ENCODE measurements around the gene AAMDC. TPM values are rescaled to one million over a fixed set of nuclear protein-coding genes. Genes with fewer than 3 reads are reported as not detected.
"Not testable (repeated sequence)": the region's sequence is repeated elsewhere in the genome, so short reads cannot be mapped to it uniquely, and the experiment has no call there.

AAMDC gene
- total and polyA plus RNA-seq, 2 donors (not counting 1 experiment from before 2014, with no cell fraction given), result 39.6 to 98.4 TPM

DNA sequence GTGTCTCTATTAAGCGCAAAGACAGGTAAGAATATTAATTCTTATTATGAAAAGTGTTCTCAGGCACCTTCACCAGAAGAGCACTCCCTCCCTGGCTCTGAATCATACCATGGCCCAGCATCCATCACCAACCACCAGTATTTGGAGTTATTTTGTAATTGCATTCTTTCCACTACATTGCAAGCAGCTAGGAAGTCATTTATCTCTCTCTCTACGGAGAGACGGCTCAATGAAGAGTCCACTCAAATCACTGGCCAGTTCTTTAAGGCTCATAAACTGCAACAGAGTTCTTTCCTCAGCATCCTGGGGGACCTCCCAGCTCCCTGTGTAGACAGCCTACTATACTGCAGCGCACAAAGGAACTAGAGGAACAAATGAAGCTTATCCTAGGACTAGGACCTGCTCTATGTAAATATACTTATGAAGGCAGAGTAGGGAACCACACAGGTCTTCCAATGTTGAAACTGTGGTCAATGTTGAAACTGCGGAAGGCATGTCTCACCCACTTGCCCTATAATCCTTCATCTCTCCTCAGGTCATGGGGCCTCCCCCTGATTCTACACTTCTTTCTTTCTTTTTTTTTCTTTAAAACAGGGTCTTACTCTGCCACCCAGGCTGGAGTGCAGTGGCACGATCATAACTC, 63.4 kb downstream of the AAMDC start:
- H3K9ac ChIP-seq (ENCODE audit: insufficient read depth, low read length), result no peak overlapping the region
- peaks cover 2% of the 10 kb centered on the region for H3K4me1 ChIP-seq (ENCODE audit: control insufficient read depth, extremely low read depth, insufficient read depth, low read length)
- no peak overlapping the region for H2AFZ ChIP-seq (ENCODE audit: low read length)
- no peaks in the 10 kb centered on the region for H3K79me2 ChIP-seq (ENCODE audit: control insufficient read depth, insufficient read depth, low read length)
- H4K20me1 ChIP-seq (ENCODE audit: control insufficient read depth, extremely low read depth, insufficient read depth, low read length), result no peaks in the 10 kb centered on the region
- no peaks in the 10 kb centered on the region for H3K27me3 ChIP-seq (ENCODE audit: control insufficient read depth, insufficient read depth, low read length)
- no peak overlapping the region for H3K4me3 ChIP-seq (replicated peaks in 1 of 4; ENCODE audit: control extremely low read depth in 1 of 4, insufficient read depth in 1 of 4, low read depth in 3 of 4, low read length in 4 of 4)
- H3K27ac ChIP-seq (ENCODE audit: insufficient read depth, low read length), result no peak overlapping the region
- DNase-seq (ENCODE audit: low read depth in 2 of 2), result peak; percentile 77 to 92
- no peak overlapping the region for H3K4me2 ChIP-seq (ENCODE audit: extremely low read depth, insufficient read depth, low read length)
- TF ChIP-seq EZH2 (IDR thresholded peaks at IDR 0.05; ENCODE audit: low read length, missing control alignments), result no peak
- TF ChIP-seq, protein P1, sequence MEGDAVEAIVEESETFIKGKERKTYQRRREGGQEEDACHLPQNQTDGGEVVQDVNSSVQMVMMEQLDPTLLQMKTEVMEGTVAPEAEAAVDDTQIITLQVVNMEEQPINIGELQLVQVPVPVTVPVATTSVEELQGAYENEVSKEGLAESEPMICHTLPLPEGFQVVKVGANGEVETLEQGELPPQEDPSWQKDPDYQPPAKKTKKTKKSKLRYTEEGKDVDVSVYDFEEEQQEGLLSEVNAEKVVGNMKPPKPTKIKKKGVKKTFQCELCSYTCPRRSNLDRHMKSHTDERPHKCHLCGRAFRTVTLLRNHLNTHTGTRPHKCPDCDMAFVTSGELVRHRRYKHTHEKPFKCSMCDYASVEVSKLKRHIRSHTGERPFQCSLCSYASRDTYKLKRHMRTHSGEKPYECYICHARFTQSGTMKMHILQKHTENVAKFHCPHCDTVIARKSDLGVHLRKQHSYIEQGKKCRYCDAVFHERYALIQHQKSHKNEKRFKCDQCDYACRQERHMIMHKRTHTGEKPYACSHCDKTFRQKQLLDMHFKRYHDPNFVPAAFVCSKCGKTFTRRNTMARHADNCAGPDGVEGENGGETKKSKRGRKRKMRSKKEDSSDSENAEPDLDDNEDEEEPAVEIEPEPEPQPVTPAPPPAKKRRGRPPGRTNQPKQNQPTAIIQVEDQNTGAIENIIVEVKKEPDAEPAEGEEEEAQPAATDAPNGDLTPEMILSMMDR (conservative IDR thresholded peaks at IDR 0.05 in 1 of 2, IDR thresholded peaks at IDR 0.05 in 1 of 2; ENCODE audit: low read depth in 1 of 2, low read length in 2 of 2), result no peak
- H3K36me3 ChIP-seq (ENCODE audit: control insufficient read depth, insufficient read depth, low read length), result peaks cover 2% of the 10 kb centered on the region
- no peaks in the 10 kb centered on the region for H3K9me3 ChIP-seq (ENCODE audit: control insufficient read depth, insufficient read depth, low read depth, low read length)

DNA sequence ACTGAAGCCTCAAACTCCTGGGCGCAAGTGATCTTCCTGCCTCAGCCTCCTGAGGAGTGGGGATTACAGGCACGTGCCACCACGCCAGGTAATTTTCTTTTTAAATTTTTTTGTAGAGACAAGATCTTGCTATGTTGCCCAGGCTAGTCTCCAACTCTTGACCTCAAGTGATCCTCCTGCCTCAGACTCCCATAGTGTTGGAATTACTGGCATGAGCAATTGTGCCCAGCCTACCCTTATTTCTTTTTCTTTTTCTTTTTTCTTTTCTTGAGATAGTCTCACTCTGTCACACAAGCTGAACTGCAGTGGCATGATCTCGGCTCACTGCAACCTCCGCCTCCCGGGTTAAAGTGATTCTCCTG, 63.9 kb downstream of the AAMDC start:
- TF ChIP-seq, protein P1 (conservative IDR thresholded peaks at IDR 0.05 in 1 of 2, IDR thresholded peaks at IDR 0.05 in 1 of 2; ENCODE audit: low read depth in 1 of 2, low read length in 2 of 2), result no peak
- TF ChIP-seq EZH2 (IDR thresholded peaks at IDR 0.05; ENCODE audit: low read length, missing control alignments), result no peak
- no peak overlapping the region for H3K4me2 ChIP-seq (ENCODE audit: extremely low read depth, insufficient read depth, low read length)
- H3K79me2 ChIP-seq (ENCODE audit: control insufficient read depth, insufficient read depth, low read length), result no peaks in the 10 kb centered on the region
- no peaks in the 10 kb centered on the region for H3K27me3 ChIP-seq (ENCODE audit: control insufficient read depth, insufficient read depth, low read length)
- H3K27ac ChIP-seq (ENCODE audit: insufficient read depth, low read length), result no peak overlapping the region
- peaks cover 2% of the 10 kb centered on the region for H3K4me1 ChIP-seq (ENCODE audit: control insufficient read depth, extremely low read depth, insufficient read depth, low read length)
- no peaks in the 10 kb centered on the region for H3K9me3 ChIP-seq (ENCODE audit: control insufficient read depth, insufficient read depth, low read depth, low read length)
- H3K9ac ChIP-seq (ENCODE audit: insufficient read depth, low read length), result no peak overlapping the region
- no peak for DNase-seq (ENCODE audit: low read depth in 2 of 2)
- H3K36me3 ChIP-seq (ENCODE audit: control insufficient read depth, insufficient read depth, low read length), result peaks cover 2% of the 10 kb centered on the region
- H2AFZ ChIP-seq (ENCODE audit: low read length), result no peak overlapping the region
- no peaks in the 10 kb centered on the region for H4K20me1 ChIP-seq (ENCODE audit: control insufficient read depth, extremely low read depth, insufficient read depth, low read length)
- H3K4me3 ChIP-seq (replicated peaks in 1 of 4; ENCODE audit: control extremely low read depth in 1 of 4, insufficient read depth in 1 of 4, low read depth in 3 of 4, low read length in 4 of 4), result no peak overlapping the region

DNA sequence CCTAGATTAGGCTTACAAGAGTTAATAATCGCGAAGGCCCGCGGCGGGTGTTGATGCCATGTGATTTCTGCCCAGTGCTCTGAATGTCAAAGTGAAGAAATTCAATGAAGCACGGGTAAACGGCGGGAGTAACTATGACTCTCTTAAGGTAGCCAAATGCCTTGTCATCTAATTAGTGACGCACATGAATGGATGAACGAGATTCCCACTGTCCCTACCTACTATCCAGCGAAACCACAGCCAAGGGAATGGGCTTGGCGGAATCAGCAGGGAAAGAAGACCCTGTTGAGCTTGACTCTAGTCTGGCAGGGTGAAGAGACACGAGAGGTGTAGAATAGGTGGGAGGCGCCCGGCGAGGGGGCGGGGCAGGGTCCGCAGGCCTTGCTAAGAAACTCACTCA, 65.5 kb downstream of the AAMDC start:
- Histone ChIP-seq H3K36me3 (ENCODE audit: control insufficient read depth, insufficient read depth, low read length) (peaks cover 2% of the 10 kb centered on the region), H3K27me3 (ENCODE audit: control insufficient read depth, insufficient read depth, low read length) (no peaks in the 10 kb centered on the region), H3K4me2 (ENCODE audit: extremely low read depth, insufficient read depth, low read length) (no peak overlapping the region), H4K20me1 (ENCODE audit: control insufficient read depth, extremely low read depth, insufficient read depth, low read length) (no peaks in the 10 kb centered on the region), H3K4me3 (replicated peaks in 1 of 4; ENCODE audit: control extremely low read depth in 1 of 4, insufficient read depth in 1 of 4, low read depth in 3 of 4, low read length in 4 of 4) (no peak overlapping the region), H3K27ac (ENCODE audit: insufficient read depth, low read length) (no peak overlapping the region), H2AFZ (ENCODE audit: low read length) (no peak overlapping the region), H3K79me2 (ENCODE audit: control insufficient read depth, insufficient read depth, low read length) (no peaks in the 10 kb centered on the region), H3K4me1 (ENCODE audit: control insufficient read depth, extremely low read depth, insufficient read depth, low read length) (peaks cover 2% of the 10 kb centered on the region), H3K9ac (ENCODE audit: insufficient read depth, low read length) (no peak overlapping the region), H3K9me3 (ENCODE audit: control insufficient read depth, insufficient read depth, low read depth, low read length) (no peaks in the 10 kb centered on the region)
- TF ChIP-seq, protein P1 (conservative IDR thresholded peaks at IDR 0.05 in 1 of 2, IDR thresholded peaks at IDR 0.05 in 1 of 2; ENCODE audit: low read depth in 1 of 2, low read length in 2 of 2), result no peak
- no peak for TF ChIP-seq EZH2 (IDR thresholded peaks at IDR 0.05; ENCODE audit: low read length, missing control alignments)
- peak; percentile 14 to 40 for DNase-seq (ENCODE audit: low read depth in 2 of 2)

DNA sequence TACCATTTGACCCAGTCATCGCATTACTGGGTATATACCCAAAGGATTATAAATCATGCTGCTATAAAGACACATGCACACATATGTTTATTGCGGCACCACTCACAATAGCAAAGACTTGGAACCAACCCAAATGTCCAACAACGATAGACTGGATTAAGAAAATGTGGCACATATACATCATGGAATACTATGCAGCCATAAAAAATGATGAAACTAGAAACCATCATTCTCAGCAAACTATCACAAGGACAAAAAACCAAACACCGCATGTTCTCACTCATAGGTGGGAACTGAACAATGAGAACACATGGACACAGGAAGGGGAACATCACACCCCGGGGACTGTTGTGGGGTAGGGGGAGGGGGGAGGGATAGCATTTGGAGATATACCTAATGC, 68.1 kb downstream of the AAMDC start:
- H3K36me3 ChIP-seq (ENCODE audit: control insufficient read depth, insufficient read depth, low read length); H3K4me3 ChIP-seq (replicated peaks in 1 of 4; ENCODE audit: control extremely low read depth in 1 of 4, insufficient read depth in 1 of 4, low read depth in 3 of 4, low read length in 4 of 4); H2AFZ ChIP-seq (ENCODE audit: low read length); H3K27me3 ChIP-seq (ENCODE audit: control insufficient read depth, insufficient read depth, low read length); H3K9me3 ChIP-seq (ENCODE audit: control insufficient read depth, insufficient read depth, low read depth, low read length); H3K27ac ChIP-seq (ENCODE audit: insufficient read depth, low read length); H3K4me1 ChIP-seq (ENCODE audit: control insufficient read depth, extremely low read depth, insufficient read depth, low read length); H4K20me1 ChIP-seq (ENCODE audit: control insufficient read depth, extremely low read depth, insufficient read depth, low read length); H3K79me2 ChIP-seq (ENCODE audit: control insufficient read depth, insufficient read depth, low read length); H3K4me2 ChIP-seq (ENCODE audit: extremely low read depth, insufficient read depth, low read length); H3K9ac ChIP-seq (ENCODE audit: insufficient read depth, low read length); DNase-seq (ENCODE audit: low read depth in 2 of 2): not testable (repeated sequence)

DNA sequence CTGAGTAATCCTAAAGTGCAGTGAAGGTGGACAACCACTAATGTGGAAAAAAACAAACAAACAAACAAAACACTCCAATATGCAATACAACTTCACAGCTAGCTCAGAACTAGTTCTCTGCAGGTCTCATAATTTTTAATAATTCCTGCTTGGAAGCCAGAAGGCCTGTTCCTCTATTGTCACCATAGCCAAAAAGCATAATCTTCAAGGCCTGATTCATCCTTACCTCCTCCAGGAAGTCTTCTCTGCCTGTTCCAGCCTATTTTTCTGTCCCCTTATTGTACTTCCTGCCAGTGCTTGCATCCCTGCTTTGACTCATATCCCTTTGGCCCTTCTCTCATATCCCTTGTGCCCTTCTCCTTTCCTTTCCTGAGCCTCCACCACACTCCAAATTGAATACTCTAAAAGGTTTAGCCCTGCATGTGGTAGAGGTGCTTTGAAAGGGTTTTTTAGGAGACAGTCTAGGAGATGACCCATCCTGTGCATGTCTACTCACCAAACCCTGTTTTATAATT, 69.2 kb downstream of the AAMDC start:
- not testable (repeated sequence) for H3K4me3 ChIP-seq (replicated peaks in 1 of 4; ENCODE audit: control extremely low read depth in 1 of 4, insufficient read depth in 1 of 4, low read depth in 3 of 4, low read length in 4 of 4); H3K27ac ChIP-seq (ENCODE audit: insufficient read depth, low read length); H3K27me3 ChIP-seq (ENCODE audit: control insufficient read depth, insufficient read depth, low read length); H4K20me1 ChIP-seq (ENCODE audit: control insufficient read depth, extremely low read depth, insufficient read depth, low read length); H3K79me2 ChIP-seq (ENCODE audit: control insufficient read depth, insufficient read depth, low read length); H3K4me2 ChIP-seq (ENCODE audit: extremely low read depth, insufficient read depth, low read length); DNase-seq (ENCODE audit: low read depth in 2 of 2); H3K4me1 ChIP-seq (ENCODE audit: control insufficient read depth, extremely low read depth, insufficient read depth, low read length); H3K9ac ChIP-seq (ENCODE audit: insufficient read depth, low read length); H3K36me3 ChIP-seq (ENCODE audit: control insufficient read depth, insufficient read depth, low read length); H2AFZ ChIP-seq (ENCODE audit: low read length); H3K9me3 ChIP-seq (ENCODE audit: control insufficient read depth, insufficient read depth, low read depth, low read length)

All from fibroblast of lung (primary cell).